Neural progenitor cell (in vitro differentiated cells): ENCODE data around the gene AURKA. TPM values are rescaled to one million over a fixed set of nuclear protein-coding genes. Genes with fewer than 3 reads are reported as not detected.

Experiments
- DNase-seq: peaks from one replicate; pipeline ENCODE4 v3.0.0-alpha.2; 2016; ENCODE audit warnings: low spot score
- H2AFZ ChIP-seq: fragments of 200-600 bp; sonication (generic); replicated peaks from 2 replicates; pipeline ENCODE4 v1.6.1; 2016; ENCODE audit warnings: antibody characterized with exemption
- H3F3A ChIP-seq: fragments of 200-600 bp; sonication (generic); 2 replicates; pipeline ENCODE4 v1.6.1; 2016; ENCODE audit warnings: antibody characterized with exemption, low read depth
- H3K27ac ChIP-seq: fragments of 200-600 bp; sonication (generic); 2 replicates; pipeline ENCODE4 v1.5.1; 2016; ENCODE audit warnings: mild to moderate bottlenecking
- H3K27me3 ChIP-seq: fragments of 200-600 bp; sonication (generic); 2 replicates; pipeline ENCODE4 v1.6.1; 2016; ENCODE audit warnings: mild to moderate bottlenecking, moderate library complexity
- H3K36me3 ChIP-seq: fragments of 200-600 bp; sonication (generic); 2 replicates; pipeline ENCODE4 v1.5.1; 2016
- H3K4me1 ChIP-seq: fragments of 200-600 bp; sonication (generic); 2 replicates; pipeline ENCODE4 v1.6.1; 2016; ENCODE audit warnings: mixed run types
- H3K4me2 ChIP-seq: fragments of 200-600 bp; sonication (generic); 2 replicates; pipeline ENCODE4 v1.6.1; 2016
- H3K4me3 ChIP-seq: fragments of 200-600 bp; sonication (generic); 2 replicates; pipeline ENCODE4 v1.5.1; 2016
- H3K79me2 ChIP-seq: fragments of 200-600 bp; sonication (generic); 2 replicates; pipeline ENCODE4 v1.6.1; 2016; ENCODE audit warnings: low read depth
- H3K9ac ChIP-seq: fragments of 200-600 bp; sonication (generic); 2 replicates; pipeline ENCODE4 v1.6.1; 2016
- H3K9me3 ChIP-seq: fragments of 200-600 bp; sonication (generic); 2 replicates; pipeline ENCODE4 v1.5.1; 2016; ENCODE audit warnings: low read depth
- H4K20me1 ChIP-seq: fragments of 200-600 bp; sonication (generic); 2 replicates; pipeline ENCODE4 v1.6.1; 2016; ENCODE audit warnings: low read depth
- H3K27ac Mint-ChIP-seq: 3 replicates; pipeline ENCODE4 v1.8.0; 2021; ENCODE audit warnings: mixed read lengths
- H3K27me3 Mint-ChIP-seq: 2 replicates; pipeline ENCODE4 v1.8.0; 2022; ENCODE audit warnings: low read depth, mild to moderate bottlenecking, inconsistent platforms, moderate library complexity, mixed read lengths; ENCODE audit not compliant: insufficient read depth
- H3K36me3 Mint-ChIP-seq: 3 replicates; pipeline ENCODE4 v1.8.0; 2021; ENCODE audit warnings: mixed read lengths
- H3K4me1 Mint-ChIP-seq: 3 replicates; pipeline ENCODE4 v1.8.0; 2021; ENCODE audit warnings: mixed read lengths
- H3K4me3 Mint-ChIP-seq: 3 replicates; pipeline ENCODE4 v1.8.0; 2021; ENCODE audit warnings: mild to moderate bottlenecking, moderate library complexity, mixed read lengths
- H3K9me3 Mint-ChIP-seq: 3 replicates; pipeline ENCODE4 v1.8.0; 2020; ENCODE audit warnings: mixed read lengths
- EZH2 ChIP-seq: fragments of 200-600 bp; sonication (generic); IDR thresholded peaks from 2 replicates; pipeline ENCODE4 v1.6.1; 2017; ENCODE audit warnings: antibody characterized with exemption, mild to moderate bottlenecking, moderate library complexity
- EZH2phosphoT487 ChIP-seq: fragments of 200-600 bp; sonication (generic); IDR thresholded peaks from 2 replicates; pipeline ENCODE4 v1.6.1; 2017; ENCODE audit warnings: antibody characterized with exemption
- total RNA-seq: library from RNA; depleted of rRNA; stranded (reverse); fragments of >200 nt; gene quantifications from 2 replicates; pipeline ENCODE4 v1.2.3, GENCODE V29; 2015; ENCODE audit warnings: low replicate concordance
- TF ChIP-seq, protein P1 (sequence below): fragments of 200-600 bp; sonication (generic); IDR thresholded peaks from 2 replicates; pipeline ENCODE4 v1.5.1; 2017; ENCODE audit warnings: antibody characterized with exemption, mild to moderate bottlenecking

Gene AURKA
- 144 and 186 TPM in 2 replicates for total RNA-seq

DNA sequence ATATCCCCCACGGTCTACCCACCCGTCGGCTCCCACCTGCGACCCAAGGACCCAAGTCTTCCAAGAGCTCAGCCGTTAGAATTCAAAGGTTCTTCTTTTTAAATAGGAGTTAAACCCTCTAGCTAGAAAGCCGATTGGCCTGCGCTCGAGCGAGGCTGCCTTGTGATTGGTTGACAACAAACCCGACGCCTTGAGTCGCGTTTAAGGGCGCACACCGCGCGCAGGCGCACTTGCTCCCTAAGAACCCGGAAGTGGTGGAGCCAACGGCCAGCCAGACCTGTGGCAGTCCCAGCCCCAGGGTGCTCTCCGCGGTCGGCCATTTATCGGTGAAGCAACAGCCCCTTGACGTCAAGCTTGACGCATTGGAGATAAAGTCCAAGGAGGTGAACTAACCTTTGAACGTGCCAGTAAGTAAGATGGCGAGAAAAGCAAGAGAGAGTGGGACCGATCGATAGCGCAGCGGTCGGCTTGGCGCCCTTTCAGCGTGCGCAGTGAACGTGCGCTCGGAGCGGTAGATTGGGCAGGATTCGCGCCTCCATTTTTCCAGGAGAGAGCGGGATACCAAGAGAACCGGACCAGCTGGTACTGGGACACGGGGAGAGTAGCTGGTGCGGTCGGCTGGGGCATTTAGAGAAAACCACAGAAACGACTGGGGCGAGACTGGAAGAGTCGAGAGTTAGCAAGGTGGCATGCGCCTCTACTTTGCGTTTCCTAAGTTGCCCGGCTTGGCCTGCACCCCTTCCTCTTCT, at the start of gene AURKA, which contains the start of gene CSTF1:
AURKA (minus strand) TSS at position 84 of the 749 bp plus-strand sequence. CDS start 4,018 bp downstream, outside the sequence.
CSTF1 (plus strand) TSS at position 514 of the 749 bp plus-strand sequence. CDS start 2,908 bp downstream, outside the sequence.
- Mint-ChIP-seq H3K4me3 (no peak within 1 kb of the TSS), H3K27ac (peak within 1 kb of the TSS; percentile 26), H3K27me3 (no peaks in the 10 kb centered on the region), H3K36me3 (peaks cover 34% of the 10 kb centered on the region), H3K4me1 (peaks cover 32% of the 10 kb centered on the region), H3K9me3 (no peaks in the 10 kb centered on the region)
- Histone ChIP-seq H3F3A (peaks cover 14% of the 10 kb centered on the region), H4K20me1 (peaks cover 49% of the 10 kb centered on the region), H3K4me1 (peaks cover 21% of the 10 kb centered on the region), H3K79me2 (peaks cover 91% of the 10 kb centered on the region), H2AFZ (peak within 1 kb of the TSS; percentile 64), H3K27ac (no peak within 1 kb of the TSS), H3K9me3 (no peaks in the 10 kb centered on the region), H3K4me3 (peak within 1 kb of the TSS; percentile 73), H3K36me3 (peaks cover 12% of the 10 kb centered on the region), H3K9ac (peak within 1 kb of the TSS; percentile 60), H3K27me3 (no peaks in the 10 kb centered on the region), H3K4me2 (peak within 1 kb of the TSS; percentile 90)
- DNase-seq: peak; percentile 99
- TF ChIP-seq, protein P1, sequence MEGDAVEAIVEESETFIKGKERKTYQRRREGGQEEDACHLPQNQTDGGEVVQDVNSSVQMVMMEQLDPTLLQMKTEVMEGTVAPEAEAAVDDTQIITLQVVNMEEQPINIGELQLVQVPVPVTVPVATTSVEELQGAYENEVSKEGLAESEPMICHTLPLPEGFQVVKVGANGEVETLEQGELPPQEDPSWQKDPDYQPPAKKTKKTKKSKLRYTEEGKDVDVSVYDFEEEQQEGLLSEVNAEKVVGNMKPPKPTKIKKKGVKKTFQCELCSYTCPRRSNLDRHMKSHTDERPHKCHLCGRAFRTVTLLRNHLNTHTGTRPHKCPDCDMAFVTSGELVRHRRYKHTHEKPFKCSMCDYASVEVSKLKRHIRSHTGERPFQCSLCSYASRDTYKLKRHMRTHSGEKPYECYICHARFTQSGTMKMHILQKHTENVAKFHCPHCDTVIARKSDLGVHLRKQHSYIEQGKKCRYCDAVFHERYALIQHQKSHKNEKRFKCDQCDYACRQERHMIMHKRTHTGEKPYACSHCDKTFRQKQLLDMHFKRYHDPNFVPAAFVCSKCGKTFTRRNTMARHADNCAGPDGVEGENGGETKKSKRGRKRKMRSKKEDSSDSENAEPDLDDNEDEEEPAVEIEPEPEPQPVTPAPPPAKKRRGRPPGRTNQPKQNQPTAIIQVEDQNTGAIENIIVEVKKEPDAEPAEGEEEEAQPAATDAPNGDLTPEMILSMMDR: no peak
- TF ChIP-seq EZH2phosphoT487 (no peak), EZH2 (peak; percentile 28)

DNA sequence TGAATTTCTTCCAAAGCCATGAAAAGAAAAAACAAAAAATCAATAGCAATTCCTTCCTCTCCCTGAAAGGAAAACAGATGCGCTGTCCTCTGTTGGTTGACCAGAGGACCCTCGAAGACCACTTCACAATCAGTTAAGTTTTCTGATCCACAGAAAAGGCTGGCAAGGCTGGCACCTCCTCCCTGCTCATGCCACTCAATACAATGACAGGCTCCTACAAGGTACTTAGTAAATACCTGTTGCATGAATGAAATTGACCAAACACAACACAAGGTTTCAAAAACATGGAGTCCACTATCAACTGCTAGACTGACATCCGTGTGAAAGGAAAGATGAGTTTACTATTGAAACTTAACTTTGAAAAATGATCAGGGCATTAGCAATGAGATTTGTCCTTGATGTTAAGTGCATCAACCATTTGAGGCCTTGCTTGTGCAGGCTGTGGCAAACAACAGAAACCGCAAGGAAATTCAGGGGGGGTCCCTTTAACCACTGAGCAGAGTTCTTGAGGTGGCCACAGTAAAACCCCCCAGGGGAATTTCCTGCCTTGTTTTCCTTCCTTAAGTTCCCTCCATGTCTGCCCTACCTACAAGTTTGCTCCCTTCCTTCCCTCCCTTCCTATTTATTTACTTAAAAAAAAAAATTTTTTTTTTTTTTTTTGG, 48.5 kb upstream of the AURKA start:
- Mint-ChIP-seq H3K4me3 (no peak overlapping the region), H3K4me1 (peaks cover 2% of the 10 kb centered on the region), H3K27ac (peak overlapping the region; percentile 26), H3K27me3 (peaks cover 2% of the 10 kb centered on the region), H3K9me3 (no peaks in the 10 kb centered on the region), H3K36me3 (no peaks in the 10 kb centered on the region)
- Histone ChIP-seq H3K79me2 (no peaks in the 10 kb centered on the region), H2AFZ (no peak overlapping the region), H3K4me2 (no peak overlapping the region), H3F3A (no peaks in the 10 kb centered on the region), H3K36me3 (no peaks in the 10 kb centered on the region), H3K27me3 (no peaks in the 10 kb centered on the region), H3K4me3 (no peak overlapping the region), H3K4me1 (no peaks in the 10 kb centered on the region), H3K9ac (no peak overlapping the region), H3K9me3 (no peaks in the 10 kb centered on the region), H3K27ac (no peak overlapping the region), H4K20me1 (no peaks in the 10 kb centered on the region)
- TF ChIP-seq EZH2: no peak
- TF ChIP-seq EZH2phosphoT487: no peak
- TF ChIP-seq, protein P1: no peak
- DNase-seq: no peak

DNA sequence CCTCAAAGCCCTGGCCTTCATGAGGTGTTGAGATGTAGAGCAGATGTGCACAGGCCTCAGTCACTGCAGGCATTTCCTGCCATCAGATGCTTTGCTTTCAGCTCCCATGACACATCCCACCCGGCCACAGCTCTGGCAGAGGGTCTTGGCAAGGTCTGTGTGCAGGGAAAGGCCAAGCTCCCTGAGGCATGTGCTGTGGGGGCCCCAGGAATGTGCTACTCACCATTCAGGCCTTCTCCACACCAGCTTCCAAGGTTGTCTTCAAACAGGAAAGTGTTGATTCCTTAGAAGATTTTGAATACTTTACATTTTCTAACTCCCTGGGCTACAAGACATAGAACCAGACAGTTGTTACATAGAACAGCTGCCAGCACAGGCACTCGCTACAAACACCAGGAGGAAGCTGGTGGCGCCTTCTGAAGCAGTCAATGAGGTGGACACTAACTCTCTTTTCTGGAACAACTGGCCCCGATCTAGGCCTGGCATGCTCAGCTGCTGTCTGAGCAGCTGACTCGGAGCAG, 47.8 kb upstream of the AURKA start:
- no peaks in the 10 kb centered on the region for H3K36me3 Mint-ChIP-seq
- DNase-seq: no peak
- H3K4me2 ChIP-seq: no peak overlapping the region

More for the DNA sequence above, 47.8 kb upstream of the AURKA start:
- peaks cover 4% of the 10 kb centered on the region for H3K4me1 Mint-ChIP-seq
- H3K27me3 Mint-ChIP-seq: peaks cover 2% of the 10 kb centered on the region
- H3K27ac ChIP-seq: no peak overlapping the region
- TF ChIP-seq EZH2: no peak
- no peak for TF ChIP-seq EZH2phosphoT487
- TF ChIP-seq, protein P1: no peak
- H3K4me3 ChIP-seq: no peak overlapping the region
- no peak overlapping the region for H3K4me3 Mint-ChIP-seq
- H3K9me3 Mint-ChIP-seq: no peaks in the 10 kb centered on the region
- H3K79me2 ChIP-seq: no peaks in the 10 kb centered on the region
- H3F3A ChIP-seq: no peaks in the 10 kb centered on the region
- no peaks in the 10 kb centered on the region for H3K36me3 ChIP-seq
- H3K9ac ChIP-seq: no peak overlapping the region
- no peaks in the 10 kb centered on the region for H3K27me3 ChIP-seq
- peak overlapping the region; percentile 26 for H3K27ac Mint-ChIP-seq
- H4K20me1 ChIP-seq: no peaks in the 10 kb centered on the region
- no peaks in the 10 kb centered on the region for H3K4me1 ChIP-seq
- H2AFZ ChIP-seq: no peak overlapping the region
- H3K9me3 ChIP-seq: no peaks in the 10 kb centered on the region
